Measurements from ENCODE around the gene NHSL1.

Gene NHSL1, protein sequence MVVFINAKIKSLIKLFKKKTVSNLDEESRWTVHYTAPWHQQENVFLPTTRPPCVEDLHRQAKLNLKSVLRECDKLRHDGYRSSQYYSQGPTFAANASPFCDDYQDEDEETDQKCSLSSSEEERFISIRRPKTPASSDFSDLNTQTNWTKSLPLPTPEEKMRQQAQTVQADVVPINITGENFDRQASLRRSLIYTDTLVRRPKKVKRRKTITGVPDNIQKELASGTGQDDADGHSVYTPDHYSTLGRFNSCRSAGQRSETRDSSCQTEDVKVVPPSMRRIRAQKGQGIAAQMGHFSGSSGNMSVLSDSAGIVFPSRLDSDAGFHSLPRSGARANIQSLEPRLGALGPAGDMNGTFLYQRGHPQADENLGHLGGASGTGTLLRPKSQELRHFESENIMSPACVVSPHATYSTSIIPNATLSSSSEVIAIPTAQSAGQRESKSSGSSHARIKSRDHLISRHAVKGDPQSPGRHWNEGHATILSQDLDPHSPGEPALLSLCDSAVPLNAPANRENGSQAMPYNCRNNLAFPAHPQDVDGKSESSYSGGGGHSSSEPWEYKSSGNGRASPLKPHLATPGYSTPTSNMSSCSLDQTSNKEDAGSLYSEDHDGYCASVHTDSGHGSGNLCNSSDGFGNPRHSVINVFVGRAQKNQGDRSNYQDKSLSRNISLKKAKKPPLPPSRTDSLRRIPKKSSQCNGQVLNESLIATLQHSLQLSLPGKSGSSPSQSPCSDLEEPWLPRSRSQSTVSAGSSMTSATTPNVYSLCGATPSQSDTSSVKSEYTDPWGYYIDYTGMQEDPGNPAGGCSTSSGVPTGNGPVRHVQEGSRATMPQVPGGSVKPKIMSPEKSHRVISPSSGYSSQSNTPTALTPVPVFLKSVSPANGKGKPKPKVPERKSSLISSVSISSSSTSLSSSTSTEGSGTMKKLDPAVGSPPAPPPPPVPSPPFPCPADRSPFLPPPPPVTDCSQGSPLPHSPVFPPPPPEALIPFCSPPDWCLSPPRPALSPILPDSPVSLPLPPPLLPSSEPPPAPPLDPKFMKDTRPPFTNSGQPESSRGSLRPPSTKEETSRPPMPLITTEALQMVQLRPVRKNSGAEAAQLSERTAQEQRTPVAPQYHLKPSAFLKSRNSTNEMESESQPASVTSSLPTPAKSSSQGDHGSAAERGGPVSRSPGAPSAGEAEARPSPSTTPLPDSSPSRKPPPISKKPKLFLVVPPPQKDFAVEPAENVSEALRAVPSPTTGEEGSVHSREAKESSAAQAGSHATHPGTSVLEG (N-terminal part only)

DNA sequence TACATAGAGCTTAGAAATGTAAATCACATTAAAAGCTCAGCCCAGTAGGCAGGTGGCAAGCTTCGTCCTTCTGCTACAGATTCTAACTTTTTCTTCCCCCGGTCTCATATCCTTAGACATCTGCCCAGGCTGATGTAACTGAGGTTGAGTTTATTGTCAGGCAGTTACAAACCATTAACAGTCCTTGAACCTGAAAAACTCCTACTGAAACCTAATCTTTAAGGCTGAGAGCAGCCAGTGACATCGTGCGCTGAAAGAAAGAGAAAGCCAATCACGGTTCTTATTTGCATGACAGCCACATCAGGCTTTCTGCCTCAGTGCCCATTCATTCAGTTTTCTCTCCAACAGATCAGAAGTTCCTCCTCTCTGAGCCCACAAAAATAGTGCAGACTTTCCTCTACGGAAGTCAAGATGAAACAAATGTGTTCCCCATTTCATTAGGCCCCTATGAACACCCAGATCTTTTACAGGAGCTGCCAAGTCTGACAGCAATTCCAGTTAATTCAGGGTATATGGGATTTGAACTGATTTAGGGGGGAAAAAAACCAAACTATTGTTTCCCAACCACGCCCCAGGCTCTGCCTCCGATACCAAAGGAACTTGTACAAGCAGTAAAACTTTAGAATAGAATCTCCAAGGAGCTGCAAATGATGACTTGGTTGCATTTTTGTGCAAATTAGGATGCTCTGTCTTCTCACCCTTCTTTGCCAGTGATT is at the start of gene NHSL1:
TSS of gene NHSL1 (minus strand) at position 192 of the 716 bp plus-strand sequence. CDS start 204 bp downstream, outside the sequence.
- no peak for DNase-seq

DNA sequence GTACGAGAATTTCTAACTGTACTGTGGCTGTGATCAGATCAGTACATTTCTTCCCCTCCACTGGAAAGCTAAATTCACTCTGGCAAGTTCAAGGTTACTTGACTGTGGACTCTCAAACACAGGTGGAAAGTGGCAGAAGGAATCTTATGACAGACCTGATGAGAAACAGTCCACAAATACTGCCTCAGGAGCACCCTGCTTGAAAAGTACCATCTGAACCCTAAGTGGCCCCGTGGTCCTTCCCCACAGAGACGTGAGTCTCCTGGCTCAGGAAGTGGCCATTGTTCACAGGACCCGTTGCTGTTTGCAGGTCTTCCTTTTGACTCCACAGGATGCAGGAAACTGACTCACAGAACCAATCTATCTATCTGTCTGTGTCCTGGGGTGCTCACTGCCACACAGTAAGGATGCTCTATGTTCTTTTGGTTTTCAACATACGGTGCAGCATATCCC is 47.5 kb upstream of the NHSL1 start:
- peak; percentile 45 for DNase-seq

GRCh38 chr6:138545621-138545980 is 46.3 kb upstream of the NHSL1 start:
- no peak for DNase-seq

DNA sequence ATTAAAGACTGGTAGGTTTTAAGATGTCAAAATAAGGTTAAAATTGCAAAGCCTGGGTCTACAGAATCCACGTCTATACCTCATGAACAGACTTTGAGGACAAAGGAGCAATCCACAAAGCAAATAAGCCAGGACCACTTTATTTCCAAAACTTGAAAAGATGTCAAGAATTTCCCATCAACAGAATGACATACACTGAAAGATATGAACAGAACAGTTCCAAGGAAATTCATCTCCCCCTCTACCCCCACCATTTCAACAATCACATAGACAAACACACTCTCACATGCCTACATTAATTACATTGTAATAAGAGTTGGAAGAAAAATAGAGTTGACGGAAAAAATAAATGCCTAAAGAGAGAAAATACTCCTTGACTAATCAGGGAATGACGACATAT is 45.2 kb upstream of the NHSL1 start:
- no peak for DNase-seq

GRCh38 chr6:138543657-138544056 is 44.4 kb upstream of the NHSL1 start:
- no peak for DNase-seq

DNA sequence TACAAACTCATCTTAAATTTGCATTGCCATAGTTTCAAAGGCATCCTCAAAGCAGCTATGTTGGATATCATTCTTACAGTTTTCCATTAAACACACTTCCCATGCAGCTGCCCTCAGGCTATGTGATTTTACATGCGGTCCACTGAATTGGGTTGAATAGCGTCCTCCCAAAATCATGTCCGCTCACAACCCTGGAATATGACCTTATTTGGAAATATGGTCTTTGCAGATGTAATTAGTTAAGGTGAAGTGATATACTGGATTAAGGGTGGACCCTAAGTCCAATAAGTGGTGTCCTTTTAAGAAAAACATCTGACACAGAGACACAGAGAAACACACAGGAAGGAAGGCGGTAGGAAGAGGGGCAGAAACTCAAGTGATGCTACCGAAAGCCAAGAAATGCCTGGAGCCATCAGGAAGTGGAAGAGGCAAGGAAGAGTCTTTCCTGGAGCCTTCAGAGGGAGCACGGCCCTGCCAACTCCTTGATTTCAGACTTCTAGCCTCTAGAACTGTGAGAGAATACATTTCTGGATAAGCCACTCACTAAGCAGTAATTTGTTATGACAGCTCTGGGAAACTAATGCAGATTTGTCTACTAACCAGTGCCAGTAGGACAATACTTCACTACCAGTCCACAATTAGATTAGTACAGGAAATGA is 42.7 kb upstream of the NHSL1 start:
- DNase-seq, result no peak

DNA sequence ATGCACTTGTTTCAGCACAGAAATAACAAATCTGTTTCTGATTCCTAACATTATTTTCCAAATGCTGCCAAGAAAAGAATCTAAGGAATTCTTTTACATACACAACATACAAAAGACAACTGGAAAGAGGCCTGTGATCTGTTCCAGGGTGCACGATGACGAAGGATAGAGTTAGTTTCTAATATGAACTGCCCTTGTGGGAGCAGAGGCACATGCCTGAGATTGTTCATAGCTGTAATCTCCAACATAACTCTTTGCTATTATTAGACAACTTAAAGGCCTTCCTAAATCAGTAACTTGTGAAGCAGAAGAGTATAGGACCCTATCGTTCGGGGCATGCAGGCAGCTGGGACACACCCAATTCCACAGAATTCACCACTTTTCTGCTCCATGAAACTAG is 41.2 kb upstream of the NHSL1 start:
- no peak for DNase-seq

DNA sequence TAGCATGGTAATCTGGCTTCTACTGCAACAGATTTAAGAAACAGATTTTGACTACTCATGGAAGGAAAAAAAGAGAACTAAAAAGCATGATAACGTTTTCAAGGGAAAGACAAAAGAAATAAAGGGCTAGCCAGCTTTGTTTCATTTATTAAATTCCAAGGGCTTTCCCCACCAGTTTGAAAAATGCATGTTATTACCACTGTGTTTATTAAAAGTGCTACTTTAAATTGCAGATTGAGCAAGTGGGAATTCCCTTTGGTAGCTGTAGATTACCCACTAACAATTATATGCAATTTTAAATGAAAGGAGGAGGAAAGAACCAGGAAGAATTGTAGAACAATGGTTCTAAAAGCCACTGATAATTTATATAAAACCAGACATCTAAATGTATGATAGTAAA is 40.6 kb upstream of the NHSL1 start:
- no peak for DNase-seq

DNA sequence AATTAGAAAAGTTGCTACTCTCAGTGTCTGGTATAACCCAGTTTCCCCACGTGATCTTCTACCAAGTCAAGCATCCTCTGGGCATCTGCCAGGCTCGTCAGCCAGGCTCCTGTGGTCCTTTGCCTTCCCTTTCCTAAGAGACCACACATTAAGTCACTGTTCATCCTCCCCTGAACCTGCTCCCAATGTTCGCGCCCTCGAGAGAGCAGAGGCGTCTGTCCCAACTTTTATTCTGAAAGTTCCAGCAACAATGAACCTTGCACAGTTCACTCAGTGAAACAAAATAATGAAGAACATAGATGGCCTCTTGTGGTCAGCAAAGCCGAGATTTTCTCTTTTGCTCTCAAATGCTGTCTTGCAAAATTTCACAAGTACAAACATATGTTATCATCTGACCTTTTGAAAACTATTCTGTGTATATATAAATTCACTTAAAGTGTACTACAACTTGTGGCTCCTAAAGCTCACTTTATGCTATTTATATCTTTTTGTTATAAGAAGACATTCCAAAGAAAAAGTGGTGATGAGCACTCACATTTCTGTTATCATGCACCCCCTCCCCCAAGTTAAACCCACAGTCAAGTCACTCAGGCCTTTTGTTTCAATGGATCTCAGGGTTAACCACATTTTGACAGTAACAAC is 39.2 kb upstream of the NHSL1 start:
- DNase-seq, result no peak

DNA sequence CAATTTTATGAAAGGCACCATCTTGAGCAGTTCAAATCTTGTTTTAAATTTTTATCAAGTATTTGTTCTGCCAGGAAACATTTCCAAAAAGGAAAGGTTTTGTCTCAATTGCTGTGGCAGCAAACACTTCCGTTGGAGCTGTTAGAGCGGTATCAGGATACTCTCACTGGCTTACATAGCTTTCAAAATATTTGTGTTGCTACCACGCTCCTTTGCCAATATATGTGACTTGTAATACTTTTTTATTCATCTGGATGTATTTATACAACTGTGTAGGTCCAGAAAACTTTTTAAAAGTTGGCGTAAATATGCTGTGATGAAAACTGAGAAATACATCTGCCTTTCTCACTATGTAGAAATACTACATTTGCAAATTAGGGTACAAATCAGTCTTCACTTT is 37.8 kb upstream of the NHSL1 start:
- no peak for DNase-seq

GRCh38 chr6:138535728-138536455 is 36.6 kb upstream of the NHSL1 start:
- no peak for DNase-seq

GRCh38 chr6:138533667-138534066 is 34.4 kb upstream of the NHSL1 start:
- DNase-seq, result no peak

DNA sequence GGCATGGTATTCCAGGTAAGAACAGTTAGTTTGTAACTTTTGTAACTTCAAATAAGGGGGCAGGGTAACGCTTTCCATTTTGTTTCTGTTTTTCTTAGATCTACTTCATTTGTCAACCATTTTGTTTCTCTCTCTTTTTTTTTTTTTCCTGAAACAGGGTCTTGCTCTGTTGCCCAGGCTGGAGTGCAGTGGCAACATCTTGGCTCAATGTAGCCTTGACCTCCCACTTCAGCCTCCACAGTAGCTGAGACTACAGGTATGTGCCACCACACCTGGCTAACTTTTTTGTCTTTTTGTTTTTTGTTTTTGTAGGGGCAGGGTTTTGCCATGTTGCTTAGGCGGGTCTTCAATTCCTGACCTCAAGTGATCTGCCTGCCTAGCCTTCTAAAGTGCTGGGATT is 32.1 kb upstream of the NHSL1 start:
- DNase-seq, result no peak

- no peak for DNase-seq
These were observed 30.2 kb upstream of the NHSL1 start for GRCh38 chr6:138529478-138529877.

GRCh38 chr6:138528956-138529355 is 29.7 kb upstream of the NHSL1 start:
- no peak for DNase-seq

- DNase-seq, result no peak
These were observed 28.8 kb upstream of the NHSL1 start for GRCh38 chr6:138528137-138528536.

DNA sequence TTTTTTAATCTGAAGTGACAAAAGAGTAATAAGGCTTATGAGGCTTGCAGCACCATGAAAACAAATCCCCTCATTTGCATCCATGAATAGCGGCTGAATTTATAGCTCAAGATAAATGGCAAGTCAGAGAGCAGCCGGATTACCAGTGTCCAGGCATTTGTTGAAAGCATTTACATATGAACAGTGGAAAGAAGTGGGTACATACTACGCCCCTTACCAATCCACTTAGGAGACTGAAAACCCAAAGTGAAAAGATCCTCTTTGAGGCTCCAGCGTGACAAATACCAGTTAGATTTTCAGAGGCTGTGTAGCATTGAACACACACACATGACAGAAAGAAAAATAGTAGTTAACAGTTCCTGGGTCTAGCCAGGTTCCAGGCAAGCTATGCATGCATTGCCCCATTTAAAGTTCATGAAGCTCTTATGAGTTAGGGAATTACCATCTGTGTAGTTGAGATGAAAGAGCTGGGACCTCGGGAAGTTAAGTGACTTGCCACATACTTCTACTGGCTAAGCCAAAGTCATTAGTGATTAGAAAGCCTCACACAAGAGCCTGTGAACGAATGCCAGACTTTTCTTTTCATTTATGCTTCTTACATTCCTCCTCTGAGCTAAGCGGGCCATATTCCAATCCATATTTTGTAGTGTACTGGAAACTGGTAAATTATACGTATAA is 28.3 kb upstream of the NHSL1 start:
- no peak for DNase-seq

DNA sequence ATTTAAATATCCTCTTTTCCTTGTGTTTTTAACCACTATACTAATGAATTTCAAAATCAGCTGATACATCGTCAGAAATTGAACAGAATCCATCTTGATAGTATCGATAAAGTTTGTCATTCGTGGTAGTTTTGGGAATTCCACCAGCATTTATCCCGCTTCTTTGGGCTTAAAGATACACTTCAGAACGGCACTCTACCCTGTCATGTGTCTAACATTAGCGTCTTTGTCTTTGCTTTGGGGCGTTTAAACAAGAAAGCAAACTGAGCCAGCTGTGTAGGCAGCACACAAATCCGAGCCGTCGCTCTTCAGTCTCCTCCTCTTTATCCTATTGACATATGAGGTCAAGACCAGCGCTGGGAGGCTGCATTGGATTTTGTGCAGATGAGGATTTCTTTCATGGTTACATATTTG is 27.5 kb upstream of the NHSL1 start:
- no peak for DNase-seq

DNA sequence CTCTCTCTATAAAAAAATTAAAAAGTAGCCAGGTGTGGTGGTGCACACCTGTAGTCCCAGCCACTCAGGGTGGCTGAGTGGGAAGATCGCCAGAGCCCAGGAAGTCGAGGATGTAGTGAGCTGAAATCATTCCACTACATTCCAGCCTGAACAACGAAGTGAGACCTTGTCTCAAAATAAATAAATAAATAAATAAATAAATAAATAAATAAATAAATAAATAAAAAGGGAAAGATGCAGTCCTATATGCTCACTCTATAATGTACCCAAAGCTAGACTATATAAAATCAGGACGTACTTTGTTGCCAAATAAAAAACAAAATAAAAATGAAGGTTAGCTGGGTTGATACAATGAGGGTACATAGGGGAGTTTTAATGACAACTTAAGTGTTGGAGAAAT is 26.1 kb upstream of the NHSL1 start:
- no peak for DNase-seq

- no peak for DNase-seq
These were observed 25.2 kb upstream of the NHSL1 start for GRCh38 chr6:138524526-138524925.

Measured in NK-92 treated with Interleukin-12 subunit alpha and Interleukin-12 subunit beta, amount 100 ng/mL, for 24 hours (cell line).